K562 (cell line): ENCODE measurements around the gene CDCP1. TPM values are rescaled to one million over a fixed set of nuclear protein-coding genes. Genes with fewer than 3 reads are reported as not detected.

Experiments
- ARID1B ChIP-seq: fragments of 450-650 bp; IDR thresholded peaks from 2 replicates; pipeline ENCODE4 v1.6.1; 2016; ENCODE audit warnings: antibody characterized with exemption, mild to moderate bottlenecking, inconsistent platforms
- EHMT2 ChIP-seq: fragments of 450-650 bp; IDR thresholded peaks from 2 replicates; pipeline ENCODE4 v1.6.1; 2018; ENCODE audit warnings: antibody characterized with exemption
- ERF ChIP-seq: fragments of 450-650 bp; formaldehyde crosslinking; IDR thresholded peaks from 2 replicates; pipeline ENCODE4 v1.4.0; 2020; ENCODE audit warnings: mild to moderate bottlenecking, mixed read lengths
- ETS2 ChIP-seq: IDR thresholded peaks from 2 replicates; pipeline ENCODE4 v1.6.1; 2016; ENCODE audit warnings: borderline replicate concordance, missing genetic modification characterization, mild to moderate bottlenecking, moderate library complexity, missing compliant biosample characterization; ENCODE audit not compliant: poor library complexity, severe bottlenecking
- FOXM1 ChIP-seq, 2 experiments: fragments of 450-650 bp in 1 of 2; sonication (generic) in 1 of 2; formaldehyde crosslinking in 1 of 2; IDR thresholded peaks; 2 replicates each; pipeline versions ENCODE4 v1.6.1 to v1.9.0; 2017 to 2022; ENCODE audit warnings: low read depth in 2 of 2, mild to moderate bottlenecking in 2 of 2, missing genetic modification reagents in 1 of 2, moderate library complexity in 1 of 2
- GABPA ChIP-seq: fragments of 200-800 bp; sonication (Bioruptor generic); conservative IDR thresholded peaks from 2 replicates; pipeline ENCODE4 v1.6.1; 2016; ENCODE audit warnings: low read depth, missing genetic modification characterization, missing compliant biosample characterization
- GATAD2B ChIP-seq: fragments of 450-650 bp; IDR thresholded peaks from 2 replicates; pipeline ENCODE4 v1.6.1; 2017; ENCODE audit warnings: mild to moderate bottlenecking, borderline replicate concordance
- HDAC6 ChIP-seq: IDR thresholded peaks from 2 replicates; pipeline ENCODE4 v1.6.1; 2012; ENCODE audit warnings: low read depth, mild to moderate bottlenecking, control low read depth, inconsistent platforms, low read length, moderate library complexity
- HMG20B ChIP-seq: fragments of 250-450 bp; sonication (Bioruptor Pico); IDR thresholded peaks from 2 replicates; pipeline ENCODE4 v1.5.0; 2021; ENCODE audit warnings: mild to moderate bottlenecking
- ILK ChIP-seq: fragments of 450-650 bp; IDR thresholded peaks from 2 replicates; pipeline ENCODE4 v1.6.1; 2016; ENCODE audit warnings: missing genetic modification characterization, low read depth, mild to moderate bottlenecking, missing compliant biosample characterization, moderate library complexity, borderline replicate concordance
- KDM2B ChIP-seq: fragments of 250-450 bp; sonication (Bioruptor Pico); IDR thresholded peaks from 2 replicates; pipeline ENCODE4 v1.8.0; 2021; ENCODE audit warnings: mild to moderate bottlenecking, moderate library complexity
- OTX1 ChIP-seq: fragments of 450-650 bp; formaldehyde crosslinking; IDR thresholded peaks from 2 replicates; pipeline ENCODE4 v1.4.0; 2022; ENCODE audit warnings: mild to moderate bottlenecking
- RHOXF2B ChIP-seq: fragments of 250-450 bp; sonication (Bioruptor Pico); conservative IDR thresholded peaks from 2 replicates; pipeline ENCODE4 v1.5.1; 2021
- SOX6 ChIP-seq: fragments of 450-650 bp; IDR thresholded peaks from 2 replicates; pipeline ENCODE4 v1.6.1; 2014; ENCODE audit warnings: mild to moderate bottlenecking
- SRSF3 ChIP-seq: fragments of 200-400 bp; formaldehyde crosslinking; IDR thresholded peaks from 2 replicates; pipeline ENCODE4 v1.6.1; 2016; ENCODE audit warnings: mild to moderate bottlenecking, low read length, moderate library complexity; ENCODE audit not compliant: insufficient read depth
- TRIM28 ChIP-seq: fragments of 450-650 bp; IDR thresholded peaks from 2 replicates; pipeline ENCODE4 v1.6.1; 2017
- polyA plus RNA-seq, 8 experiments: library from polyadenylated mRNA; depleted of rRNA in 4 of 8; stranded (reverse) in 5 of 8; unstranded in 3 of 8; fragments of >200 nt; fragmentation: Nextera tagmentation in 2 of 8; fragmentation: Illumina TruSeq in 1 of 8; extraction: Ambion mirVana in 2 of 8; extraction: Trizol in 1 of 8; gene quantifications; 2 replicates each; pipeline versions ENCODE4 v1.2.1 to v1.2.3, GENCODE V29; 2011 to 2014; ENCODE audit warnings: inconsistent platforms in 1 of 8, missing spikeins in 1 of 8
- total RNA-seq, 7 experiments: library from RNA; depleted of rRNA in 6 of 7; stranded (reverse); fragments of >200 nt in 6 of 7; fragmentation: Illumina TruSeq in 2 of 7; extraction: Trizol in 2 of 7; gene quantifications; 2 replicates each; pipeline versions ENCODE4 v1.2.1 to v1.2.3, GENCODE V29; 2011 to 2021; ENCODE audit warnings: low replicate concordance in 1 of 7
- TF ChIP-seq, protein P1 (sequence below): IDR thresholded peaks from 3 replicates; pipeline ENCODE4 v1.6.1; 2011; ENCODE audit warnings: borderline replicate concordance, mild to moderate bottlenecking, moderate library complexity; ENCODE audit not compliant: insufficient read length; ENCODE audit errors: extremely low read depth
- TF ChIP-seq, protein P2 (sequence below): fragments of 200-400 bp; formaldehyde crosslinking; IDR thresholded peaks from 2 replicates; pipeline ENCODE4 v1.6.1; 2017; ENCODE audit warnings: mild to moderate bottlenecking, low read depth, low read length, moderate library complexity
- TF ChIP-seq, protein P3 (sequence below), 2 experiments: fragments of 150-350 bp in 1 of 2; IDR thresholded peaks; 2 replicates each; pipeline ENCODE4 v1.6.1; 2012 to 2016; ENCODE audit warnings: low read depth in 2 of 2, low read length in 2 of 2, mild to moderate bottlenecking in 1 of 2, moderate library complexity in 1 of 2
- TF ChIP-seq, protein P4 (sequence below): fragments of 450-650 bp; IDR thresholded peaks from 2 replicates; pipeline ENCODE4 v1.6.1; 2016; ENCODE audit warnings: missing biosample characterization, missing genetic modification characterization

CDCP1 gene
- total and polyA plus RNA-seq, 9 of the 15 experiments (the other 6 are each of a cell fraction or from before 2014, with no cell fraction given) = 3.9 to 16.4 (median 5.2) TPM

DNA sequence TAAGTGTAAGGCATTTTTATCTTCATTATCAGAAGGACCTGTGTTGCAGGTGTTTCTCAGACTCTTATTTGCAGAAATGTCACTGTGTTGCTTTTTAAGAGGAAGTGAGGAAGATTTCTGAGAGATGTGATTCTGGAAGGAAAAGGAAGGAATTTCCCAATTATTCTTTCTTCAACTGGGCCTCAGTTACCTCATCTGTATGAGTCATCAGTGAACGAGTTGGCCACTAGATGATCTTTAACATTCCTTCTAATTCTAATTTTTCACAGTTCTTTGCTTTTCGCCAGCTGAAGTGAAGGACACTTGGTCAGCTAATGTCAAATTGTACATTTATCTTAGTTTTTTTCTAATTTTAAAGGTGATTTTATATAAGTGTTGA, 91.2 kb downstream of the CDCP1 start (continued):
- TF ChIP-seq, protein P1, sequence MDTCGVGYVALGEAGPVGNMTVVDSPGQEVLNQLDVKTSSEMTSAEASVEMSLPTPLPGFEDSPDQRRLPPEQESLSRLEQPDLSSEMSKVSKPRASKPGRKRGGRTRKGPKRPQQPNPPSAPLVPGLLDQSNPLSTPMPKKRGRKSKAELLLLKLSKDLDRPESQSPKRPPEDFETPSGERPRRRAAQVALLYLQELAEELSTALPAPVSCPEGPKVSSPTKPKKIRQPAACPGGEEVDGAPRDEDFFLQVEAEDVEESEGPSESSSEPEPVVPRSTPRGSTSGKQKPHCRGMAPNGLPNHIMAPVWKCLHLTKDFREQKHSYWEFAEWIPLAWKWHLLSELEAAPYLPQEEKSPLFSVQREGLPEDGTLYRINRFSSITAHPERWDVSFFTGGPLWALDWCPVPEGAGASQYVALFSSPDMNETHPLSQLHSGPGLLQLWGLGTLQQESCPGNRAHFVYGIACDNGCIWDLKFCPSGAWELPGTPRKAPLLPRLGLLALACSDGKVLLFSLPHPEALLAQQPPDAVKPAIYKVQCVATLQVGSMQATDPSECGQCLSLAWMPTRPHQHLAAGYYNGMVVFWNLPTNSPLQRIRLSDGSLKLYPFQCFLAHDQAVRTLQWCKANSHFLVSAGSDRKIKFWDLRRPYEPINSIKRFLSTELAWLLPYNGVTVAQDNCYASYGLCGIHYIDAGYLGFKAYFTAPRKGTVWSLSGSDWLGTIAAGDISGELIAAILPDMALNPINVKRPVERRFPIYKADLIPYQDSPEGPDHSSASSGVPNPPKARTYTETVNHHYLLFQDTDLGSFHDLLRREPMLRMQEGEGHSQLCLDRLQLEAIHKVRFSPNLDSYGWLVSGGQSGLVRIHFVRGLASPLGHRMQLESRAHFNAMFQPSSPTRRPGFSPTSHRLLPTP = no peak
- TF ChIP-seq SRSF3 (no peak), GABPA (tag) (no peak; the same call in 1 of the 2 replicates), TRIM28 (no peak), FOXM1 (IDR thresholded peaks at IDR 0.05; ENCODE audit: low read depth) (peak; percentile 23; the same call in 1 of the 2 replicates), FOXM1 (CRISPR knock-in tag; IDR thresholded peaks at IDR 0.05; ENCODE audit: low read depth) (no peak), GATAD2B (no peak), ARID1B (peak; percentile 52), ILK (tag) (no peak), ERF (CRISPR knock-in tag) (no peak), SOX6 (no peak), OTX1 (CRISPR knock-in tag) (no peak), KDM2B (CRISPR knock-in tag) (no peak), HDAC6 (no peak), RHOXF2B (no peak), EHMT2 (no peak), ETS2 (tag) (no peak), HMG20B (CRISPR knock-in tag) (no peak)
- TF ChIP-seq, protein P2, sequence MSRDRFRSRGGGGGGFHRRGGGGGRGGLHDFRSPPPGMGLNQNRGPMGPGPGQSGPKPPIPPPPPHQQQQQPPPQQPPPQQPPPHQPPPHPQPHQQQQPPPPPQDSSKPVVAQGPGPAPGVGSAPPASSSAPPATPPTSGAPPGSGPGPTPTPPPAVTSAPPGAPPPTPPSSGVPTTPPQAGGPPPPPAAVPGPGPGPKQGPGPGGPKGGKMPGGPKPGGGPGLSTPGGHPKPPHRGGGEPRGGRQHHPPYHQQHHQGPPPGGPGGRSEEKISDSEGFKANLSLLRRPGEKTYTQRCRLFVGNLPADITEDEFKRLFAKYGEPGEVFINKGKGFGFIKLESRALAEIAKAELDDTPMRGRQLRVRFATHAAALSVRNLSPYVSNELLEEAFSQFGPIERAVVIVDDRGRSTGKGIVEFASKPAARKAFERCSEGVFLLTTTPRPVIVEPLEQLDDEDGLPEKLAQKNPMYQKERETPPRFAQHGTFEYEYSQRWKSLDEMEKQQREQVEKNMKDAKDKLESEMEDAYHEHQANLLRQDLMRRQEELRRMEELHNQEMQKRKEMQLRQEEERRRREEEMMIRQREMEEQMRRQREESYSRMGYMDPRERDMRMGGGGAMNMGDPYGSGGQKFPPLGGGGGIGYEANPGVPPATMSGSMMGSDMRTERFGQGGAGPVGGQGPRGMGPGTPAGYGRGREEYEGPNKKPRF = no peak
- TF ChIP-seq, protein P3, sequence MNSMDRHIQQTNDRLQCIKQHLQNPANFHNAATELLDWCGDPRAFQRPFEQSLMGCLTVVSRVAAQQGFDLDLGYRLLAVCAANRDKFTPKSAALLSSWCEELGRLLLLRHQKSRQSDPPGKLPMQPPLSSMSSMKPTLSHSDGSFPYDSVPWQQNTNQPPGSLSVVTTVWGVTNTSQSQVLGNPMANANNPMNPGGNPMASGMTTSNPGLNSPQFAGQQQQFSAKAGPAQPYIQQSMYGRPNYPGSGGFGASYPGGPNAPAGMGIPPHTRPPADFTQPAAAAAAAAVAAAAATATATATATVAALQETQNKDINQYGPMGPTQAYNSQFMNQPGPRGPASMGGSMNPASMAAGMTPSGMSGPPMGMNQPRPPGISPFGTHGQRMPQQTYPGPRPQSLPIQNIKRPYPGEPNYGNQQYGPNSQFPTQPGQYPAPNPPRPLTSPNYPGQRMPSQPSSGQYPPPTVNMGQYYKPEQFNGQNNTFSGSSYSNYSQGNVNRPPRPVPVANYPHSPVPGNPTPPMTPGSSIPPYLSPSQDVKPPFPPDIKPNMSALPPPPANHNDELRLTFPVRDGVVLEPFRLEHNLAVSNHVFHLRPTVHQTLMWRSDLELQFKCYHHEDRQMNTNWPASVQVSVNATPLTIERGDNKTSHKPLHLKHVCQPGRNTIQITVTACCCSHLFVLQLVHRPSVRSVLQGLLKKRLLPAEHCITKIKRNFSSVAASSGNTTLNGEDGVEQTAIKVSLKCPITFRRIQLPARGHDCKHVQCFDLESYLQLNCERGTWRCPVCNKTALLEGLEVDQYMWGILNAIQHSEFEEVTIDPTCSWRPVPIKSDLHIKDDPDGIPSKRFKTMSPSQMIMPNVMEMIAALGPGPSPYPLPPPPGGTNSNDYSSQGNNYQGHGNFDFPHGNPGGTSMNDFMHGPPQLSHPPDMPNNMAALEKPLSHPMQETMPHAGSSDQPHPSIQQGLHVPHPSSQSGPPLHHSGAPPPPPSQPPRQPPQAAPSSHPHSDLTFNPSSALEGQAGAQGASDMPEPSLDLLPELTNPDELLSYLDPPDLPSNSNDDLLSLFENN (IDR thresholded peaks at IDR 0.05; ENCODE audit: low read depth in 2 of 2, low read length in 2 of 2) = no peak
- TF ChIP-seq, protein P4, sequence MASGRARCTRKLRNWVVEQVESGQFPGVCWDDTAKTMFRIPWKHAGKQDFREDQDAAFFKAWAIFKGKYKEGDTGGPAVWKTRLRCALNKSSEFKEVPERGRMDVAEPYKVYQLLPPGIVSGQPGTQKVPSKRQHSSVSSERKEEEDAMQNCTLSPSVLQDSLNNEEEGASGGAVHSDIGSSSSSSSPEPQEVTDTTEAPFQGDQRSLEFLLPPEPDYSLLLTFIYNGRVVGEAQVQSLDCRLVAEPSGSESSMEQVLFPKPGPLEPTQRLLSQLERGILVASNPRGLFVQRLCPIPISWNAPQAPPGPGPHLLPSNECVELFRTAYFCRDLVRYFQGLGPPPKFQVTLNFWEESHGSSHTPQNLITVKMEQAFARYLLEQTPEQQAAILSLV (tag) = no peak
